ENCODE data around the gene SPAG6. TPM values are rescaled to one million over a fixed set of nuclear protein-coding genes. Genes with fewer than 3 reads are reported as not detected.

SPAG6 gene
- total and polyA plus RNA-seq, 9 of the 15 experiments (the other 6 are each of a cell fraction or from before 2014, with no cell fraction given): 3.5 to 23.1 (median 11.8) TPM

GRCh38 chr10:22340329-22341189, 4.7 kb upstream of the SPAG6 start (continued):
- peak; percentile 7; the same call in 1 of the 2 replicates for TF ChIP-seq MGA (IDR thresholded peaks at IDR 0.05)
- no peak for TF ChIP-seq SETDB1 (IDR thresholded peaks at IDR 0.05; ENCODE audit: low read length)
- TF ChIP-seq IFI16 (CRISPR knock-in tag; IDR thresholded peaks at IDR 0.05): no peak
- TF ChIP-seq ZNF133 (CRISPR knock-in tag; IDR thresholded peaks at IDR 0.05): no peak
- TF ChIP-seq TCF3 (CRISPR knock-in tag; IDR thresholded peaks at IDR 0.05): no peak
- TF ChIP-seq ZMIZ1 (IDR thresholded peaks at IDR 0.05; ENCODE audit: low read depth in 2 of 2, low read length in 2 of 2): peak in 1 of 2 experiments; percentile 35; a peak in 1 of 4 replicates
- no peak for TF ChIP-seq HMG20A (CRISPR knock-in tag; conservative IDR thresholded peaks at IDR 0.05)
- peak; percentile 49 to 85; a peak in 2 of 4 replicates for TF ChIP-seq UBTF (IDR thresholded peaks at IDR 0.05; ENCODE audit: borderline replicate concordance in 1 of 2, low read depth in 2 of 2, low read length in 2 of 2)
